ENCODE data around the gene CYTL1.
A peak's percentile ranks its signal among the peaks of the same experiment; 100 is the strongest.

Gene CYTL1

GRCh38 chr4:4987656-4988055 lies 31.6 kb downstream of the CYTL1 start:
- no peak for DNase-seq (ENCODE audit: low read depth)
- no peak overlapping the region for H3K4me3 ChIP-seq (ENCODE audit: low read depth, low read length)
- no peak for TF ChIP-seq CTCF (IDR thresholded peaks at IDR 0.05; ENCODE audit: control insufficient read depth, extremely low read depth, insufficient read depth)

- no peak for DNase-seq (ENCODE audit: low read depth)
- H3K4me3 ChIP-seq (ENCODE audit: low read depth, low read length): no peak overlapping the region
- TF ChIP-seq CTCF (IDR thresholded peaks at IDR 0.05; ENCODE audit: control insufficient read depth, extremely low read depth, insufficient read depth): no peak
Observed at GRCh38 chr4:4986841-4987240, 32.4 kb downstream of the CYTL1 start.

- peak; percentile 51 for TF ChIP-seq CTCF (IDR thresholded peaks at IDR 0.05; ENCODE audit: control insufficient read depth, extremely low read depth, insufficient read depth)
- no peak for DNase-seq (ENCODE audit: low read depth)
- H3K4me3 ChIP-seq (ENCODE audit: low read depth, low read length): no peak overlapping the region
Observed at GRCh38 chr4:4985844-4986243, 33.4 kb downstream of the CYTL1 start.

DNA sequence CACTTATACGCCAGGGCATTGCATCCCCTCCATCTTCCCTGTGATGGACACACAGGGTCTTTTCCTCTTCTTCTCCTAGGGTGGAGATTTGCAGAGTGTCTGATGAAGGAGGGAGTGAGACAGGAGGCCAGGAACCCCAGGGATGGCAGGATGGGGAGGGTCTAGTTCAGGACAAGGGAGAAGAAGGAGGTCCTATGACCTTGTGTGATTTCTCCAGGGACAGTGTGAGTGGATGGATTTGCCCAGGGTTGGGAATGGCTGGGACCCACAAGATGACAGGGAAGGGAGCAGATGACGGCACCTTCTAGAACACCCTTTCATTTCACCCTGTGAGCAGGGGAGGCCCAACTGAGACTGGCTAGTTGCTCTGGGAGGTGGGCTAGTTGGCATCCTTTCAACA lies 34.2 kb downstream of the CYTL1 start:
- no peak overlapping the region for H3K4me3 ChIP-seq (ENCODE audit: low read depth, low read length)
- no peak for TF ChIP-seq CTCF (IDR thresholded peaks at IDR 0.05; ENCODE audit: control insufficient read depth, extremely low read depth, insufficient read depth)
- no peak for DNase-seq (ENCODE audit: low read depth)

DNA sequence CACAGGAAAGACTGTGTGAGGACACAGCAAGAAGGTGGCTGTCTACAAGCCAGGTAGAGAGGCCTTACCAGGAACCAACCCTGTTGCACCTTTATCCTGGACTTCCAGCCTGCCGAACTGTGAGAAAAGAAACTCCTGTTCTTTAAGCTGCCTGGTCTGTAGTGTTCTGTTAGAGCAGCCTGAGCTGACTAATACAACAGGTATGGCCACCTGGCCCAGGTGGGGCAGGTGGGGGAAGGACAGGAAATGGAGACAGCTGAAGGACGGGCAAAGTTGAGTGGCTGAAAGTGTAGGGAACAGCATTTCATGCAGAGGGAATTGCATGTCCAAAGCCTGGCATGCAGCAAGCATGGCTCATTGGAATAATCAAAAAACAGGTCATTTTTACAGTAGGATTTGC lies 35.1 kb downstream of the CYTL1 start:
- TF ChIP-seq CTCF (IDR thresholded peaks at IDR 0.05; ENCODE audit: control insufficient read depth, extremely low read depth, insufficient read depth): no peak
- H3K4me3 ChIP-seq (ENCODE audit: low read depth, low read length): no peak overlapping the region
- DNase-seq (ENCODE audit: low read depth): no peak

DNA sequence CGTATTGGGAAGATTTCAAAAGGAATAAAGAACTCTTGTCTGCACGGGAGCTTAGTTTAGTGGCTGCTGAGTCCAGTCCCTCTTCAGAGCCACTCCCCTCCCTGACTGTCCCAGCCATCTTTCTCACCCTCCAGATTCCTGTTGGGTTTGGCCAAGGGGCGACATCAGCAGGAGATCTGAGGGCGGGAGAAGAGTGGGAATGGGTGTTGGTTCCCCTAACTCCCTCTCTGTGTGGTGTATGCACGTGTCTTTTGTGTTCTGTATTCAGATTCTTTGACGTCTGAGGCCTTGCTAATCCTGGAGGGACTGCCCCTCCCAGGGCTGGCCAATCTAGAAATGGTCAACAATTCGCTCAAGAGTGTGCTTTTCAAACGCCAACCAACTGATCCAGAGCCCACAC lies 37.4 kb downstream of the CYTL1 start:
- no peak for DNase-seq (ENCODE audit: low read depth)
- TF ChIP-seq CTCF (IDR thresholded peaks at IDR 0.05; ENCODE audit: control insufficient read depth, extremely low read depth, insufficient read depth): no peak
- H3K4me3 ChIP-seq (ENCODE audit: low read depth, low read length): no peak overlapping the region

DNA sequence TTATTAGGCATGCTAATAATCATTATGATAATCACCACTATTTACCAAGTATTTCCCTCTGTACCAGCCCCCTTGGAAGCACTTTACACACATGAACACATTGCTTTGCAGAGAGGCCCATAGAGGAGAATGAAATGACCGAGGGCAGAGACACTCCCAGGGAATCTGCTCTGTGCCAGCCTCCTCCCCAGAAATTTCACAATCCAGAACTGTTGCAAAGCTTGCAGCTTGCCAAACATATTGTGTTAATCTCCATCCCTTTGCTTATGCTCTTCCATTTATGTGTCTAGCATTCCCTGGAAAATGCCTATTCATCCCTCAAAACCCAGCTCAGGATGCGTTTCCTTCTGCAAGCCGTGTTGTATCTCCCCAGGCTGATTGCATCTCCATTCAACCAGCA lies 37.8 kb downstream of the CYTL1 start:
- no peak for DNase-seq (ENCODE audit: low read depth)
- no peak overlapping the region for H3K4me3 ChIP-seq (ENCODE audit: low read depth, low read length)
- no peak for TF ChIP-seq CTCF (IDR thresholded peaks at IDR 0.05; ENCODE audit: control insufficient read depth, extremely low read depth, insufficient read depth)
